HepG2 (cell line): ENCODE measurements around the gene SH2D1B. TPM values are rescaled to one million over a fixed set of nuclear protein-coding genes. Genes with fewer than 3 reads are reported as not detected.

Experiments
- ATF2 ChIP-seq: sonication (generic); formaldehyde crosslinking; IDR thresholded peaks from 2 replicates; pipeline ENCODE4 v1.4.0; 2020; ENCODE audit warnings: missing genetic modification reagents
- ERF ChIP-seq: IDR thresholded peaks from 2 replicates; pipeline ENCODE4 v1.6.1; 2018; ENCODE audit warnings: missing biosample characterization, missing genetic modification reagents
- KDM2A ChIP-seq: sonication (generic); formaldehyde crosslinking; IDR thresholded peaks from 2 replicates; pipeline ENCODE4 v1.4.0; 2020; ENCODE audit warnings: low read depth, missing genetic modification reagents, borderline replicate concordance
- ZNF292 ChIP-seq: sonication (generic); formaldehyde crosslinking; IDR thresholded peaks from 2 replicates; pipeline ENCODE4 v1.8.1; 2022; ENCODE audit warnings: mild to moderate bottlenecking, low read depth, missing genetic modification reagents, borderline replicate concordance
- polyA plus RNA-seq, 8 experiments: library from polyadenylated mRNA; depleted of rRNA in 3 of 8; stranded (reverse) in 7 of 8; unstranded in 1 of 8; fragments of >200 nt; fragmentation: Illumina TruSeq in 4 of 8; extraction: Trizol in 4 of 8; gene quantifications; 2 replicates each; pipeline versions ENCODE4 v1.2.1 to v1.2.3, GENCODE V29; 2011 to 2016; ENCODE audit warnings: low read depth in 4 of 8, missing spikeins in 1 of 8, mixed read lengths in 1 of 8; ENCODE audit not compliant: insufficient read depth in 1 of 8
- total RNA-seq, 5 experiments: library from RNA; depleted of rRNA; stranded (reverse); fragments of >200 nt; fragmentation: Illumina TruSeq; extraction: Trizol; gene quantifications; 2 replicates each; pipeline ENCODE4 v1.2.3, GENCODE V29; 2016; ENCODE audit warnings: low read depth in 1 of 5
- TF ChIP-seq, protein P1 (sequence below): sonication (generic); formaldehyde crosslinking; IDR thresholded peaks from 2 replicates; pipeline ENCODE4 v1.5.0; 2020; ENCODE audit warnings: mild to moderate bottlenecking, missing genetic modification reagents, moderate library complexity
- TF ChIP-seq, protein P2 (sequence below): sonication (generic); formaldehyde crosslinking; IDR thresholded peaks from 2 replicates; pipeline ENCODE4 v1.9.0; 2021; ENCODE audit warnings: mild to moderate bottlenecking, missing genetic modification reagents

SH2D1B gene
- total and polyA plus RNA-seq, 2 of the 13 experiments (the other 11 are each of a cell fraction or from before 2014, with no cell fraction given): not detected

DNA sequence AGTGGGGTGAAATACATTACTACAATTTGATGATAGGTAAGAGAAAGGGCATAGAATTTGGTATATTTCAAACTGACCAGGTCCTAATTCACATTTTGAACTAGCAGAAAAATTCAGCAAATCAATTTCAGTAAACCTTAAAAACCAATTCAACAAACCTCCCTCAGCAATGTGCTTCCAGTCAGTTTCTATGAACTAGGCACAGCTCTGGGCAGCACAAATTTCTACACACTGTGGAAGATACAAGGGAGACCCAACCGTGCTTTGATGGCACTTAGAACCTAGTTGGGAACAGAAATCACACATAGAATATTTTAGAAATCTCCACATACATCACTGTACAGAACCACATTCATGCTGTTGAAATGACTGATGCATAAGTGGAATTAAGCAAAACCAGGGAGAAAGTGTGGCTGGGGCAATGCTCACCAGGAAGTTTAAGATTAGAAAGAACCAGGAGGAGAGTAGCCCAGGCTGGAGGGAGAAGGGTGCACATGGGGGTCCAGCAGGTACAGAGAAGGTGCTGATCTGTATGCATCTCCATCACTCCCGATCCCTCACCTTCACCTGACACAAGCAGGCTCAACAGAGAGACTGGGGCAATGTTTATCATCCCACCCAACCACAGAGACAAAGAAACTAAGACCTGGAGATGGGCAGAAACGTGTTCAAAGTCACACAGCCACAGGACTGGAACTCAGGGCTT, 15.6 kb downstream of the SH2D1B start (continued):
- TF ChIP-seq, protein P1, sequence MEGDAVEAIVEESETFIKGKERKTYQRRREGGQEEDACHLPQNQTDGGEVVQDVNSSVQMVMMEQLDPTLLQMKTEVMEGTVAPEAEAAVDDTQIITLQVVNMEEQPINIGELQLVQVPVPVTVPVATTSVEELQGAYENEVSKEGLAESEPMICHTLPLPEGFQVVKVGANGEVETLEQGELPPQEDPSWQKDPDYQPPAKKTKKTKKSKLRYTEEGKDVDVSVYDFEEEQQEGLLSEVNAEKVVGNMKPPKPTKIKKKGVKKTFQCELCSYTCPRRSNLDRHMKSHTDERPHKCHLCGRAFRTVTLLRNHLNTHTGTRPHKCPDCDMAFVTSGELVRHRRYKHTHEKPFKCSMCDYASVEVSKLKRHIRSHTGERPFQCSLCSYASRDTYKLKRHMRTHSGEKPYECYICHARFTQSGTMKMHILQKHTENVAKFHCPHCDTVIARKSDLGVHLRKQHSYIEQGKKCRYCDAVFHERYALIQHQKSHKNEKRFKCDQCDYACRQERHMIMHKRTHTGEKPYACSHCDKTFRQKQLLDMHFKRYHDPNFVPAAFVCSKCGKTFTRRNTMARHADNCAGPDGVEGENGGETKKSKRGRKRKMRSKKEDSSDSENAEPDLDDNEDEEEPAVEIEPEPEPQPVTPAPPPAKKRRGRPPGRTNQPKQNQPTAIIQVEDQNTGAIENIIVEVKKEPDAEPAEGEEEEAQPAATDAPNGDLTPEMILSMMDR (CRISPR knock-in tag): no peak
- TF ChIP-seq ERF (CRISPR knock-in tag) (no peak), ZNF292 (CRISPR knock-in tag) (no peak), ATF2 (CRISPR knock-in tag) (no peak), KDM2A (no peak)
- TF ChIP-seq, protein P2, sequence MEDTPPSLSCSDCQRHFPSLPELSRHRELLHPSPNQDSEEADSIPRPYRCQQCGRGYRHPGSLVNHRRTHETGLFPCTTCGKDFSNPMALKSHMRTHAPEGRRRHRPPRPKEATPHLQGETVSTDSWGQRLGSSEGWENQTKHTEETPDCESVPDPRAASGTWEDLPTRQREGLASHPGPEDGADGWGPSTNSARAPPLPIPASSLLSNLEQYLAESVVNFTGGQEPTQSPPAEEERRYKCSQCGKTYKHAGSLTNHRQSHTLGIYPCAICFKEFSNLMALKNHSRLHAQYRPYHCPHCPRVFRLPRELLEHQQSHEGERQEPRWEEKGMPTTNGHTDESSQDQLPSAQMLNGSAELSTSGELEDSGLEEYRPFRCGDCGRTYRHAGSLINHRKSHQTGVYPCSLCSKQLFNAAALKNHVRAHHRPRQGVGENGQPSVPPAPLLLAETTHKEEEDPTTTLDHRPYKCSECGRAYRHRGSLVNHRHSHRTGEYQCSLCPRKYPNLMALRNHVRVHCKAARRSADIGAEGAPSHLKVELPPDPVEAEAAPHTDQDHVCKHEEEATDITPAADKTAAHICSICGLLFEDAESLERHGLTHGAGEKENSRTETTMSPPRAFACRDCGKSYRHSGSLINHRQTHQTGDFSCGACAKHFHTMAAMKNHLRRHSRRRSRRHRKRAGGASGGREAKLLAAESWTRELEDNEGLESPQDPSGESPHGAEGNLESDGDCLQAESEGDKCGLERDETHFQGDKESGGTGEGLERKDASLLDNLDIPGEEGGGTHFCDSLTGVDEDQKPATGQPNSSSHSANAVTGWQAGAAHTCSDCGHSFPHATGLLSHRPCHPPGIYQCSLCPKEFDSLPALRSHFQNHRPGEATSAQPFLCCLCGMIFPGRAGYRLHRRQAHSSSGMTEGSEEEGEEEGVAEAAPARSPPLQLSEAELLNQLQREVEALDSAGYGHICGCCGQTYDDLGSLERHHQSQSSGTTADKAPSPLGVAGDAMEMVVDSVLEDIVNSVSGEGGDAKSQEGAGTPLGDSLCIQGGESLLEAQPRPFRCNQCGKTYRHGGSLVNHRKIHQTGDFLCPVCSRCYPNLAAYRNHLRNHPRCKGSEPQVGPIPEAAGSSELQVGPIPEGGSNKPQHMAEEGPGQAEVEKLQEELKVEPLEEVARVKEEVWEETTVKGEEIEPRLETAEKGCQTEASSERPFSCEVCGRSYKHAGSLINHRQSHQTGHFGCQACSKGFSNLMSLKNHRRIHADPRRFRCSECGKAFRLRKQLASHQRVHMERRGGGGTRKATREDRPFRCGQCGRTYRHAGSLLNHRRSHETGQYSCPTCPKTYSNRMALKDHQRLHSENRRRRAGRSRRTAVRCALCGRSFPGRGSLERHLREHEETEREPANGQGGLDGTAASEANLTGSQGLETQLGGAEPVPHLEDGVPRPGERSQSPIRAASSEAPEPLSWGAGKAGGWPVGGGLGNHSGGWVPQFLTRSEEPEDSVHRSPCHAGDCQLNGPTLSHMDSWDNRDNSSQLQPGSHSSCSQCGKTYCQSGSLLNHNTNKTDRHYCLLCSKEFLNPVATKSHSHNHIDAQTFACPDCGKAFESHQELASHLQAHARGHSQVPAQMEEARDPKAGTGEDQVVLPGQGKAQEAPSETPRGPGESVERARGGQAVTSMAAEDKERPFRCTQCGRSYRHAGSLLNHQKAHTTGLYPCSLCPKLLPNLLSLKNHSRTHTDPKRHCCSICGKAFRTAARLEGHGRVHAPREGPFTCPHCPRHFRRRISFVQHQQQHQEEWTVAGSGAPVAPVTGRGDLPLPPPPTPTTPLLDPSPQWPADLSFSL (CRISPR knock-in tag): no peak
